Measurements from ENCODE around the gene NIPA2.

NIPA2 gene

DNA sequence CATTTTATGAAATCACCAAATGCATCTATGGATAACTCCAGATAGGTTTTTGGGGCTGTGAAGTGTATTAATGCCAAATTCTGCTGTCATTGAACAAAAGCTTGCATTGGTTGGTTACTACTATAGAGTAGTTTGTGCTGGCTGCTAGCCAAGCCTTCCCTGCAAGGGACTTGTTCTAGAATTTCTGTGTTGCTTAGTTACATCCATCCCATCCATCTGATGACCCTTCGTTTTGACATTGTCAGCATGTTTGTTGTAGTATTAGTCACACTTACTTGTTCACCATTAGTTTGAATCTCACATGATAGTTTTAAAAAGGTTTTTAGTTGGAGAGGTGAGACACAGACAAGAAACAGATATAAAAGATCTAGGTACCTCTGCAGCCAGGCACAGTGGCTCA lies 7.0 kb upstream of the NIPA2 start:
- no peak for DNase-seq (ENCODE audit: low read depth in 2 of 2, low spot score in 1 of 2)

DNA sequence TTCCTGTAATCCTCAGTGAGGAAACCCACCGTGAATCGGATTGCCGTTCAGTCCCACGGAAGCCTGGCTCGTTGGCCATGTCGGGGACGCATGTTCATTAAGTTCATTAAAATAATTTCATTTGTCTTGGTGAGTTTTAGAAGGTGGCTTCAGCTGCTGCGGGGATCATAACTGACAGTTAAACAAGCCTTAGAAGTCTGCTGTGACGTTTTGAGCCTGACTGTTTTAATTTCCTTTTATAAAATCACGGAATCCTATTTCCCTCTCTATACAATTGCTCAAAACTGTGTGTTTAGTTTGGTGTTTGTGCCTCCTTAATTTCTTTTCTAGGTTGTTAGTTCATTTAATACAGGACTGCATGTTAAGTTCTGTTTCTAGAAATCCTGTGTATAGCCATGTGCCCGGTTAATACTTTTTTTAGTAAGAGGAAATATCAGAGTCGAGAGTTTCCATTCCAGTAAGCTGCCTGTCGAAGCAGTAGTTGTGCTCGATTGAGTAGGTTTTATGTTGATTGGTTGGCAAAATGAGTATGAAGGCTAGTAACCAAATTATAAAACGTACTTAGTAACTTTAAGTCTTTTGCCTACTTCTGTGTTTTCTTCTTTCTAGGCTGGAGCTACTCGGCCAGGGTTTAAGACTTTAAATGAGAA lies 705 bp downstream of the NIPA2 start:
- no peak for DNase-seq (ENCODE audit: low read depth in 2 of 2, low spot score in 1 of 2)

DNA sequence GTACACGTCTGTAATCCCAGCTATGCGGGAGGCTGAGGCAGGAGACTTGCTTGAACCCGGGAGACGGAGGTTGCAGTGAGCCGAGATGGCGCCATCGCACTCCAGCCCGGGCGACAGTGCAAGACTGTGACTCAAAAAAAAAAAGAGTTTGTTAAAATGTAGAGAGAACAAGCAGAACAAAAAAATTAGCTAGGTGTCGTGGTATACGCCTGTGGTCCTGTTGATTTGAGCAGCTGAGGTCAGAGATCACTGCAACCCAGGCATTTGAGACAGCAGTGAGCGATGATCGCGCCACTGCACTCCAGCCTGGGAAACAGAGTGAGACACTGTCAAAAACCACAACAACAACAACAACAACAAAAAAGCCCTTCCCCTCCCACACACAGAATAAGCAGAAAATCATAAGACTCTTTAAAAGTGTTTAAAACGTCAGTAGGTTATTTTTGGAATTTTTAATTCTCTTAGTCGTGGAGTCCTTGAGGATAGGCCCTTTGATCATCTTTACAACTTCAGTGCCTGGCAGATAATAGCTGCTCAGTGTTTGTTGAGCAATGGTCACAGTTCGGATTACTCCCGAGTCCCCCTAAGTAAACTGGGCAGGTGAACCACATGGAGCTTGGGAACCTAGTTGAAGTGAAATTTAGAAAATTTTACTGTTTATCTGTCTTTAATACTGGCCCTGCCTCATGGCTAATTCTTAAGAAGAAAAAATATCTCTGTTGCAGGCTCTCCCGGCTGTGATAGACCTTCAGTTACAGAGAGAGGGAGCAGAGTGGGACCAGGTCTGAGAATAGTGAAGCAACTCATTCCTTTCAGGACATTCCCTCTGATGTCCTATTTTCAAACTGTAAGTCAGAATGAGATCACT lies 6.2 kb downstream of the NIPA2 start:
- no peak for DNase-seq (ENCODE audit: low read depth in 2 of 2, low spot score in 1 of 2)

DNA sequence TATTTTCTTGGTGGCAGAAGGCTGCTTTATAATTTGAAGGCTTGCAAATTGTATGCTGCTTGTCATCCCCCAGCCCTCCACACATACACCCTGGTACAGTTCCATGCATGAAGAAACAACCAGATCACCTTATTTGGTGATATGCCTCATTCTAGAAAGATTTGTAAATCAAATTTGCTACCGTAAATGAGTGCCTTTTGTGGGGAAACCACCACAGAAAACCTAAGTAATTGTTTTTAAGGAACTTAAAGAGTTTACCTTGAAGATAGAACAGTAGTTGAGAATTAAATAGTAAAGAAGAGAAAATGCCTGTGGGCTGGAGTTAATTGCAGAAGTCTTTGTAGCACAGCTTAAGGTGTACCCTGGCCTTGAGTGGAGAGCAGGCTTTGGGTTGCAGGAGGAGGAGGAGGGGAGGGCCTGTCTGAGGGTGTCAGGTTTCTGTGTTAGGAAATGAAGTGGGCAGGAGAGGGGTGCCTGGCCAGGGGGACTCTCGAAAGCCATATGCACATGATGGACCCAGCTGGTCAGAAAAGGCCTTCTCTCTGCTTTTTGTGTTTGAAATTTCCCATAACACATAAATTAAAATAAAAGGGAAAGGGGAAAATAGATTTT lies 6.9 kb downstream of the NIPA2 start:
- DNase-seq (ENCODE audit: low read depth in 2 of 2, low spot score in 1 of 2) = no peak

DNA sequence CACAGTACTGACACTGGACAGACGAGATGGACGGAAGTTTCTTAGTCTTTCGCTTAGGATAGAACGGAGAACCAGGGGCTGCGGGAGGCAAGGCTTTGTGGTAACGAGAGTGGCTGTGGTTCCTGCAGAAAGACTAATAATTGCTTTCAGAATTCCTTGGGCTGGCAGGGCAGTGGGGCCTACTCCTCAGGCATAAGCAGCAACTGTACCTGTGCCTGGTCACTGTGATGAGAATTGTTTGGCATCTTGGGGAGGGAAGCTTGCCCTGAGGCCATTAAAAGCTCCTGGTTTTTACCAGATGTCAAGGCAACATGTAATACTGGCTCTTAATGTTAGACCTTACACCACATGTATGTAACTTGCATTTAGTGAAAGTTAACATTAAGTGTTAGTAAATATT lies 7.6 kb downstream of the NIPA2 start:
- DNase-seq (ENCODE audit: low read depth in 2 of 2, low spot score in 1 of 2) = no peak

DNA sequence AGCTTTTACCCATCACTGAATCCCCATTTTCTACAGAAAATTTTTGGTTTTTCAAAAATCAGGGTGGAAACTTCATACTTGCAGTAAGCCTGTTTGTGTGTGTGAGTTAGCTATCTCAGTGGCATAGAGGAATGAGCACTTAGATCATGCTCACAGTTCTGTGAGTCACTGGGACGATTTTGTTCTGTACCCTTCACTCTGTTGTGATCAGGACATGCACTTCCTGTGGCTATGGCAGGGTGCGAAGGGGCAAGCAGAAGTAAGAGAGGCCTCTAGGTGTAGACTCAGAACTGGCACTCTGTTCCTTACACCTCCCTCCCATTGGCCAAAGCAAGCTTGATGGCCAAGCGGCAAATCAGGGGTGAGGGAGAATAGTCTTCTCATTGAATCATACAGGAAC lies 11.6 kb downstream of the NIPA2 start:
- no peak for DNase-seq (ENCODE audit: low read depth in 2 of 2, low spot score in 1 of 2)

DNA sequence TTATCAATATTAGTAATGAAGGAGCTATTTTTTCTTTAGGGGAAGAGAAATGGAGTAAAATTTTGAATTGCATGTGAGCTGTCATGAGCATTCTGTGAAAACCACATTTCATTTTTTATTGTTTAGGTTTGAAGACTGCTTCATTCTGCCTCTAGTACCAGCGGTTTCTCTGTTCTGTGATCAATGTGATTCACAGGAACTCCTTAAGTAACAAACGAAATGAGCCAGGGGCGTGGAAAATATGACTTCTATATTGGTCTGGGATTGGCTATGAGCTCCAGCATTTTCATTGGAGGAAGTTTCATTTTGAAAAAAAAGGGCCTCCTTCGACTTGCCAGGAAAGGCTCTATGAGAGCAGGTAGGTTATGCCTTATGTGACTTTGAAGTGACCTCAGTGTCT lies 13.0 kb downstream of the NIPA2 start:
- DNase-seq (ENCODE audit: low read depth in 2 of 2, low spot score in 1 of 2) = no peak

DNA sequence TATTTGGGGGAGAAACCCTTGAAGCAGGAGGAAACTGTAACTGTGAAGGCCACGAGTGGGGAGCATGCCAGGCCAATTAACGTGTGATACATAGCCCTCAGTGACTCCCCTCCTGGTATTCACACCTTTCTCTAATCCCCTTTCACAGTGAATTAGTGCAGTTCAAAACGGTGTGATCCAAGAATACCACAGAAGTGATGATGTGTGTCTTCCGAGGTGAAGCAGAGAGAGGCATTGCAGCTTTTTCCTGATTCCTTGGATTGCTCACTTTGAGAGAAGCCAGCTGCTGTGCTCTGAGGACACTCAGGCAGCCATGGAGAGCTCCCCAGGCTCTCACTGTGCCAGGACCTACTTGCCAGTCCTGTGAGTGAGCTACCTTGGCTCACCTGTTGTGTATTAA lies 17.3 kb downstream of the NIPA2 start:
- DNase-seq (ENCODE audit: low read depth in 2 of 2, low spot score in 1 of 2) = no peak

DNA sequence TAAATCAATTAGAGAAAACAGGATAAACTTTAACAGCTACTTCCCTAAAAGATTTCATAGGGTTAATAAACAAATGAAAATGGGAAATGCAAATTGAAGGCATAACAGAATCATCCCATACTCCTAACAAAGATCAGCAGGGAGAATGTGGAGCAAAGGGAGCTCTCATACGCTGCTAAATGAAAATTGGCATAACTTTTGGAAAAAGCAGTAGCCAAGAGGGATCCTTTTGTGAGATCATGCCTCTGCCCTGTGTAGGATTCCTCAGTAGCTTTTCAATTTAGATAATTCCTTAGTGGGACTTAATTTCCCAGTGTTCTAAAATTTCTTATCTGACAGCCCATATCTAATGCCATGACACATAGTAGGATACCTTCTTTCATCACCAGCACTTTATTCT lies 18.2 kb downstream of the NIPA2 start:
- no peak for DNase-seq (ENCODE audit: low read depth in 2 of 2, low spot score in 1 of 2)

DNA sequence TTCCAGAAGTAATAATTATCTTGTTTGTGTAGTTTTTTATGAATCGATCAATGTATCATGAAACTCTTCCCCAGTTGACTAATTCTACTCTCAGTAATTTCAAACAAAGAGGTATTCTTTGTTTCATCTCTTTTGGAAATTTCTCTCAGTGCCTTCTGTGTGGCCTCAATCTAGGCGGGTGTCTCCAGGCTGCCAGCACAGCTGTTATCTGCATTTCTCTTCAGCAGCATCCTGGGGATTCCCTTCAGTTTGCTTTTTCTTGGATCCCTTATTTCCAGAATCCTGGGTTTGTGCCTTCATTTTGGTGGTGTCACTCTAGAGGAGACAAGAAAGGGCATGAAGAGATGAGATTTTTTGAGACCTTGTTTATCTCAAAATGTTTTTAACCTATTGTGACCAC lies 22.7 kb downstream of the NIPA2 start:
- no peak for DNase-seq (ENCODE audit: low read depth in 2 of 2, low spot score in 1 of 2)

DNA sequence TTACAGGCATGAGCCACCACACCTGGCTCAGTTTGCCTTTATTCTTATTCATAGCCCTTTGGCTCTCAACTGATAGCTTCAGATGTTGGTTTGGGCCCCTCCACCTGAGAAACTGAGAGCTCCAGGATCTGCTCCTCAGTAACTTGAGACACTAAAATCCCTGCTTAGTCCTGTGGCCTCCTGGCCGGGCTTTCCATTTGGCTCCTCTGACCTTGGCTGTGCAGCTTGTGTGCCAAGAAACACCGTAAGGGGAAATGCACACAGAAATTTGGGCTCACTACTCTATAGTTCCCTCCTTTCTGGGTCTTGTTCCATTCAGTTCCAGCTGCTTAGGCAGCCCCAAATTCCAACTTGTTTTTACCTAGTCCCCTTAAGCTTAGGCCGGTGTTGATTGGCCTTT lies 24.9 kb downstream of the NIPA2 start:
- no peak for DNase-seq (ENCODE audit: low read depth in 2 of 2, low spot score in 1 of 2)

DNA sequence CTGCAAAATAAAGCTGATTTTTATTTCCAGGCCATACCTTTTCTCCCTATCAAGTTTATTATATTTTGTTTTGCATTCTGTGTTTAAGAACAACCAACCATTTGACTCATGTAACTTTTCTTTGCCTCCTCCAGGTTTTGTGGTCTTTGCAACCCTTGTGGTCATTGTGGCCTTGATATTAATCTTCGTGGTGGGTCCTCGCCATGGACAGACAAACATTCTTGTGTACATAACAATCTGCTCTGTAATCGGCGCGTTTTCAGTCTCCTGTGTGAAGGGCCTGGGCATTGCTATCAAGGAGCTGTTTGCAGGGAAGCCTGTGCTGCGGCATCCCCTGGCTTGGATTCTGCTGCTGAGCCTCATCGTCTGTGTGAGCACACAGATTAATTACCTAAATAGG lies 27.6 kb downstream of the NIPA2 start:
- no peak for DNase-seq (ENCODE audit: low read depth in 2 of 2, low spot score in 1 of 2)

DNA sequence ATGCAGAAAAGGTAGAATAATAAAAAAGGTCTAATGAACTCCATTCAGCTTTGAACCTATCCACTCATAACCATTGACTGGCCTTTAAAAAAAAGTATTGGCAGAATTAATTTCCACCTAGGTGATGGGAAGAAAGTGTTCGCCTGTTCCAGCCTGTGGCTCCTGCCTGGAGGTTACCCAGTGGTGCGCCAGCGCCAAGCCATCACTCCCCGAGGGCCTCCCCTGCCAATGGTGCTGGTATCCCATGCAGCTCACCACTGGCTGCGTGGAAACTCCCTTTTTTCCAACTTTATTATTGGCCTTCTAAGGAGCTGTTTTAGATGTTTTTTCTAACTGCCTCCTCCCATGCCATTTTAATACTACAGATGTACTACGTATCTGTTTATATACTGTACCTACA lies 29.4 kb downstream of the NIPA2 start:
- DNase-seq (ENCODE audit: low read depth in 2 of 2, low spot score in 1 of 2) = no peak

DNA sequence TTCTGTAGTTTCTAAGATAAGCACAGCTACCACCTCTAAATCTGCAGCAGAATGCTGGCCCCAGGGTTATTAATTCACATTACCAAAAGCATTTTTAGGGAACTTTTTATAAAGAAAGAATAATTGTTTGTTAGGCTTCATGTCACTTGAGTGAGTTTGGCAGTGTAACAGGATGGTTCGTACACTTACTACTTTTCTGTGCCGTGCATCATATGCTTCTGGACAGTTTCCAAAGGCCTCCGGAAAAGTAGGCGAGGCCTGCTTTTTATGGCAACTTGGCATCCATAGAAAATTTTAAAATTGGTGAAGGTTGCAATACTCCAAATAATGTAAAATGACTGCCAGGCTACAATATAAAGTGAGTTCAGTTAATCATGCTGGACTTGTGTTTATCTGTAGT lies 30.0 kb downstream of the NIPA2 start:
- no peak for DNase-seq (ENCODE audit: low read depth in 2 of 2, low spot score in 1 of 2)

DNA sequence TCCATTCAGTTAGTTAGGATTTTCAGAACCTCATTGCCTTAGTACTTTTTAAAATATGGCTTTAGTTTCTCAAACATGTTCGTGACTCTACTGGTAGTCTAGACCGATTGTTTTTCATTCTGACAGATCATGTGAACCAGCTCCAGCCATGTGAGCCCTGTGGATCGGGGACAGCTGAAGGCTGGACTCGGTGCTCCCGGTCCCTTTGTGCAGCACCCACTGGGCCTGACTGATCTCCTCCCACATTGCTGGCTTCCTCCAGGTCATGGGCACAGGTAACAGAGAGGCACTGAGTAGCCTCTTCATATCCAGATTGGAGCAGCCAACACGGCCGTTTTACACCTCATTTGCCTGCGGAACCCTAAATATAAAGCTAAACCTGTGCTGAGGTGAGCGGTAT lies 30.5 kb downstream of the NIPA2 start:
- no peak for DNase-seq (ENCODE audit: low read depth in 2 of 2, low spot score in 1 of 2)

DNA sequence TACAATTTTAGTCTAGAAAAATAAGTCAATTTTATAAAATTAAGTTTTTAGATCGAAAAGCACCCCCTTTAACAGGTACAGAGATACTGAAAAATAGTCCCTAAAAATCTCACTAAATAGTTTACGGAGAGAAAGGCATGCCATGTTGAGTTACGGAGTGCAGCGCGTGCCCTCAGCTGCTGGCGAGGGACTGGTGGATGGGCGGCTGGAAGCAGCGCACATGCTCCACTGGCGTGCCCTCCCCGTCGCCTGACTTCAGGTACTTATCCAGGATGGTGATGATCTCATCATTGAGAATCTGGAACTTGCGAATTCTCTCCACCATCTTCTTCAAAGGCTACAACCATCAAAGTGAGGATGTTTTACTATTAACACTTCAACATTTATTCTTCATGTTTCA lies 31.4 kb downstream of the NIPA2 start:
- DNase-seq (ENCODE audit: low read depth in 2 of 2, low spot score in 1 of 2) = no peak

DNA sequence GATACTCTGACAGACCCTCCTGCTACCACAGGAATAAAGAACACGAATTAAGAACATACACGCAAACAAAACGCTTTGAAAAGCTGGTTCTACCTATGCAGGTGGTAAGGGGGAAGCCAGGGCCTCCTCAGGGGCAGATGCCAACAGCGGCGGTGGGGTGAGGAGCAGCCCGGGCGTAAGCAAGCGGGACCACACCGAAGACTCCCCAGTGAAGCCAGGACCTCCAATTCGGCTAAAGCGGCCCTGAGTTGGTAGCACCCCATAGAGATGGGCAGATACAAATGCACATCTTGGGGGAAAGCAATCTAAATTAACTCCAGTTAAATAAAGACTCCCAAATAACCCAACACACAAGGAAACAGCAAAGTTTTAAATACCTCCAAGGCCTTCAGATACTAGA lies 32.4 kb downstream of the NIPA2 start:
- DNase-seq (ENCODE audit: low read depth in 2 of 2, low spot score in 1 of 2) = no peak

DNA sequence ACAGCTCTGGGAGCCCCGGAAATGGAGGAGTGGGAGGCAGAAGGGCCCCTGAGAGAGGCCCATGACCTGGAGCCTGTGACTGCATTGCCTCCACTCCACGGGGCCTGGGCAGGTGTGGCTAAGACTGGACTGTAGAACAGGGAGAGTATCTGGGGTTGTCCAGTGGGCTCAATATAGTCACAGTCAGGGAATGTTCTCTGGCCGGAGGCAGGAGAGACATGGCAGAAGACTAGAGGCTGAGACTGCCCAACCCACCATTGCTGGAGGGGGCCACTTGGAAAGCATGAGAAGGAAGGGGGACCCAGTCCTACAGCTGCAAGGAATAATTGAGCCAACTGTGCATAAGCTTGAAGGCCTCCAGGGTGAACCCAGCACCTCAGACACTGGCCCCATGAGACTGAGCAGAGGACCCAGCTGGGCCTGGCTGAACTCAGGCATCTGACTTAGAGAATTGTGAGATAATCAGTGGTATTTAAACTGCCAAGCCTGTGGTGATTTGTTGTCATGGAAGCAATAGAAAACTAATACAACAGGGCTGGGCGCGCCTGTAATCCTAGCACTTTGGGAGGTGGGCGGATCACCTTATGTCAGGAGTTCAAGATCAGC lies 33.1 kb downstream of the NIPA2 start:
- DNase-seq (ENCODE audit: low read depth in 2 of 2, low spot score in 1 of 2) = no peak

DNA sequence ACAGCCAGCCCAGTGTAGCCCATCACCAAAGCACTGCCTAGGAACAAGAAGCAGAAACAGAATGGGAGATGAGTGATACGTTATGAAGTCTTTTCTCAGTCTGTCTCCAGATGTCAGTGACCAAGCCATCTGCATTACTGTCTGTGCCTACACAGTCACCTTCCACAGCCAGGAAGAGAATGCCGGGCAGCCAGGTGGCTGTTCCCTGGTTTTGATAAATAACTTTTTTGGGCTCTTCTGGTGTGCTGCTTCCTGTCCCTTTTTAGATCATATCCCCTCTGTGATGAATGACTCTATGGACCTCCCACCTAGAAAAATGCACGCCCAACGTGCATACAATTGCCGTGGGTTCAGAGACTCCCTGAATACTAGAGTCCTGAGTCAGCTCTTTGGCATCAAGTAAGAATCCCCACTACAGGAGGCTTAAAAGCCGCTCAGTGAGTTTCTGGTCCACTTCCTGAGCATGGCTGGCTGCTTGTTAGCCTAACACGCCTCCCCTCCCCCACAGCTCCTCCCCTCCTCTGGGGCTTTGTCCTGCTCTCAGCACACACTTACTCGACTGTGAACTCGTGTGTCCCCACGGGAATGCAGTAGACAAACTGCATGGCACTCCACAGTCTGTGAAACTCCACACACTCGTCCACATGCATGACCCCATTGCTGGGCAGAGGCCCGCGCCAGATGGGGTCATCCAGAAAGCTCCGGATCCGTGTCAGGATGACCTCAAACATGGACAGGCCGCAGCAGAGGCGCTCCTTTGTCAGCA lies 34.7 kb downstream of the NIPA2 start:
- DNase-seq (ENCODE audit: low read depth in 2 of 2, low spot score in 1 of 2) = no peak

DNA sequence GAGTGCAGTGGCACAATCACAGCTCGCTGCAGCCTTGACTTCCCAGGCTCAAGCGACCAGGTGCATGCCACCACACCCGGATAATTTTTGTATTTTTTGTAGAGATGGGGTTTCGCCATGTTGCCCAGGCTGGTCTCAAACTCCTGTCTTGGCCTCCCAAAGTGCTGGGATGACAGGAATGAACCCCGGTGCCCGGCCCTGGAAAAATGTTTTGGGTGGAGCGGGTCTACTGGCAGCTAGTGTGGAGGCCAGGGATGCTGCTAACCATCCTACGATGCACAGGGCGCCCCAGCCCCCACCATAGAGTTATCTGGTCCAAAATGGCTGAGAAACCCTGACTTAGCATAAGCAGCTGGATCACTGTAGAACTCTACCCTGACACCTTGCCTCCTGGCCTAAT lies 35.4 kb downstream of the NIPA2 start:
- DNase-seq (ENCODE audit: low read depth in 2 of 2, low spot score in 1 of 2) = no peak

DNA sequence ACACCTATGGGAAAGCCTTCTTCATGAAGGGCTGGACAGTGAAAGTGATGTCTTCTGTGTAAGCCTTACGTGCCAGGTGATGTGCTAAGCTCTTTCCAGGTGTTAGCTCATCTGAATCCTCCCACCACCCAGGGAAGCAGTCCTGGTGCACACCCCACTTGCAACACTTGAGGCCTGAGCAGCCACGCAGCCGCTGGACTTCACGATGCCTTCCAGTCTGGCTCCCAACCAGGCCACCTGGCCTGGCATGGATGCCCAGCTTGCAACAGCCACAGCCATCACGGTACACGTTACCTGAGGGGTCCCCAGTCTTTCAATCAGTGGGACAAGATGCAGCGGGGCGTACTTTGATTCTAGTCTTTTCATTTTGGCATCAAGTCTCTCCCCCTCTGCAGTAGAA lies 35.8 kb downstream of the NIPA2 start:
- no peak for DNase-seq (ENCODE audit: low read depth in 2 of 2, low spot score in 1 of 2)

Measured in stimulated activated CD8-positive, alpha-beta memory T cell treated with anti-CD3 and anti-CD28 coated beads, Interleukin-4, amount 100 ng/mL, for 4 hours (primary cell).